Panc1 (cell line): Measurements from ENCODE around the gene MAP4K4. TPM values are rescaled to one million over a fixed set of nuclear protein-coding genes. Genes with fewer than 3 reads are reported as not detected.

Experiments
- ATAC-seq: fragments of 200-7000 bp; cut with Tn5 transposase; 2 replicates; pipeline ENCODE4 v1.9.1; 2020; ENCODE audit warnings: mild to moderate bottlenecking, moderate library complexity
- BruUV-seq: library from RNA; stranded (reverse); fragments of 400-500 nt; replicated peaks from 2 replicates; lab custom pipeline; 2021; lab: Mats Ljungman, UMichigan
- CTCF ChIA-PET: fragments of 300-600 bp; sonication (Branson Sonifier 250); formaldehyde crosslinking; loops from one replicate; lab custom pipeline; 2022; ENCODE audit warnings: antibody characterized with exemption; lab: Charles Lee
- POLR2A ChIA-PET: fragments of 300-600 bp; sonication (Branson Sonifier 250); formaldehyde crosslinking; loops from one replicate; lab custom pipeline; 2022; ENCODE audit warnings: antibody characterized with exemption; lab: Charles Lee
- DNase-seq: peaks from one replicate; pipeline ENCODE4 v3.0.0-alpha.2; 2010; ENCODE audit warnings: low read depth, low spot score
- H3K27ac ChIP-seq: 2 replicates; pipeline ENCODE4 v1.5.1; 2011; ENCODE audit warnings: mild to moderate bottlenecking, low read length, inconsistent platforms
- H3K27me3 ChIP-seq: fragments of 200-500 bp; sonication (Bioruptor generic); 2 replicates; pipeline ENCODE4 v1.6.0; 2014; ENCODE audit warnings: low read length, inconsistent platforms; ENCODE audit not compliant: control insufficient read depth, insufficient read depth
- H3K36me3 ChIP-seq: fragments of 200-500 bp; sonication (Bioruptor generic); 2 replicates; pipeline ENCODE4 v1.5.1; 2014; ENCODE audit warnings: inconsistent platforms, mild to moderate bottlenecking, low read length, moderate library complexity; ENCODE audit not compliant: control insufficient read depth, insufficient read depth
- H3K4me1 ChIP-seq: 2 replicates; pipeline ENCODE4 v1.5.1; 2011; ENCODE audit warnings: inconsistent platforms, mild to moderate bottlenecking, low read length, moderate library complexity; ENCODE audit not compliant: control insufficient read depth, insufficient read depth
- H3K4me3 ChIP-seq, 2 experiments: 2 replicates each; pipeline ENCODE4 v1.5.1; 2011 to 2012; ENCODE audit warnings: low read depth in 2 of 2, low read length in 2 of 2, mild to moderate bottlenecking in 2 of 2, inconsistent platforms in 1 of 2, moderate library complexity in 1 of 2
- H3K9me3 ChIP-seq: fragments of 200-500 bp; sonication (Bioruptor generic); 2 replicates; pipeline ENCODE4 v1.5.1; 2014; ENCODE audit warnings: low read depth, mild to moderate bottlenecking, inconsistent platforms, low read length, moderate library complexity; ENCODE audit not compliant: control insufficient read depth, insufficient read depth
- POLR2AphosphoS5 ChIP-seq: IDR thresholded peaks from 2 replicates; pipeline ENCODE4 v1.6.1; 2012; ENCODE audit warnings: mild to moderate bottlenecking, low read depth, low read length, moderate library complexity
- SIN3A ChIP-seq: IDR thresholded peaks from 2 replicates; pipeline ENCODE4 v1.6.1; 2012; ENCODE audit warnings: low read depth, mild to moderate bottlenecking, low read length, moderate library complexity, borderline replicate concordance; ENCODE audit not compliant: insufficient read depth
- TCF7L2 ChIP-seq: IDR thresholded peaks from 2 replicates; pipeline ENCODE4 v1.6.1; 2011; ENCODE audit warnings: mild to moderate bottlenecking, low read depth, low read length, inconsistent platforms
- in situ Hi-C: cut with HindIII; loops from 2 replicates; pipeline ENCODE4 v1.10.0; 2016; ENCODE audit warnings: low sequenced_read_pairs, low pct_unique_long_range_greater_than_20kb
- intact Hi-C: fragments of 100-400 bp; cut with micrococcal nuclease; formaldehyde crosslinking; loops from one replicate; pipeline ENCODE4 v1.10.0; 2022; ENCODE audit not compliant: unreplicated experiment
- total RNA-seq: library from RNA; stranded (reverse); gene quantifications from one replicate; pipeline ENCODE4 v1.2.1, GENCODE V29; 2021; ENCODE audit not compliant: unreplicated experiment
- TF ChIP-seq, protein P1 (sequence below): fragments of 450-650 bp; IDR thresholded peaks from 2 replicates; pipeline ENCODE4 v1.5.1; 2017; ENCODE audit warnings: mild to moderate bottlenecking
- TF ChIP-seq, protein P2 (sequence below), 2 experiments: IDR thresholded peaks; 2 replicates each; pipeline ENCODE4 v1.6.1; 2011 to 2012; ENCODE audit warnings: low read depth in 2 of 2, control low read depth in 1 of 2, low read length in 1 of 2, mild to moderate bottlenecking in 1 of 2, moderate library complexity in 1 of 2; ENCODE audit not compliant: insufficient read depth in 1 of 2

Gene MAP4K4
- total RNA-seq, 1 experiment from 2014 or later = 68.5 TPM

DNA sequence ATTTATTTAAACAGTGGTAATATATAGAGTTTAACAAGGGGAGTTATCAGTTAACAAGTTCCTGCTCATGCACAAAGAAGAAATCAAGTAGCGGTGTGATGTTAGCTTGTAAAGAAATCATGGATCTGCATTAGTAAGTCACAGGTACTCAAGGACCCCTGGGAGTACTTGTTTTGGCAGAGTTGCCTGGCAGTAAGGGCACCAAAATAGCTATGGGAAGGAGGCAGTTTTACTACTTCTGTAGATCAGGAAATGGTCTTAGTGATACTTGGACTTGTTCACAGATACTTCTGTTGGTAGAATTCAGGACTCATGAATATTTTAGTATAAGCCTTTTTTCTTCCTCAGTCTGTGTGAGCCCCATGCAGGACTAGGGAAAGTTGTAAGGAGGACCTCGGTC lies 186.9 kb downstream of the MAP4K4 start:
- ChIA-PET POLR2A (no interaction called here), CTCF (interaction anchor here (1.2 kb wide), 1 partner anchor 11 kb away, joined by 3 read pairs; no protein-coding TSS in a partner anchor)
- TF ChIP-seq, protein P1, sequence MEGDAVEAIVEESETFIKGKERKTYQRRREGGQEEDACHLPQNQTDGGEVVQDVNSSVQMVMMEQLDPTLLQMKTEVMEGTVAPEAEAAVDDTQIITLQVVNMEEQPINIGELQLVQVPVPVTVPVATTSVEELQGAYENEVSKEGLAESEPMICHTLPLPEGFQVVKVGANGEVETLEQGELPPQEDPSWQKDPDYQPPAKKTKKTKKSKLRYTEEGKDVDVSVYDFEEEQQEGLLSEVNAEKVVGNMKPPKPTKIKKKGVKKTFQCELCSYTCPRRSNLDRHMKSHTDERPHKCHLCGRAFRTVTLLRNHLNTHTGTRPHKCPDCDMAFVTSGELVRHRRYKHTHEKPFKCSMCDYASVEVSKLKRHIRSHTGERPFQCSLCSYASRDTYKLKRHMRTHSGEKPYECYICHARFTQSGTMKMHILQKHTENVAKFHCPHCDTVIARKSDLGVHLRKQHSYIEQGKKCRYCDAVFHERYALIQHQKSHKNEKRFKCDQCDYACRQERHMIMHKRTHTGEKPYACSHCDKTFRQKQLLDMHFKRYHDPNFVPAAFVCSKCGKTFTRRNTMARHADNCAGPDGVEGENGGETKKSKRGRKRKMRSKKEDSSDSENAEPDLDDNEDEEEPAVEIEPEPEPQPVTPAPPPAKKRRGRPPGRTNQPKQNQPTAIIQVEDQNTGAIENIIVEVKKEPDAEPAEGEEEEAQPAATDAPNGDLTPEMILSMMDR = no peak
- TF ChIP-seq TCF7L2 = no peak
- no peak for TF ChIP-seq SIN3A
- TF ChIP-seq POLR2AphosphoS5 = no peak
- TF ChIP-seq, protein P2, sequence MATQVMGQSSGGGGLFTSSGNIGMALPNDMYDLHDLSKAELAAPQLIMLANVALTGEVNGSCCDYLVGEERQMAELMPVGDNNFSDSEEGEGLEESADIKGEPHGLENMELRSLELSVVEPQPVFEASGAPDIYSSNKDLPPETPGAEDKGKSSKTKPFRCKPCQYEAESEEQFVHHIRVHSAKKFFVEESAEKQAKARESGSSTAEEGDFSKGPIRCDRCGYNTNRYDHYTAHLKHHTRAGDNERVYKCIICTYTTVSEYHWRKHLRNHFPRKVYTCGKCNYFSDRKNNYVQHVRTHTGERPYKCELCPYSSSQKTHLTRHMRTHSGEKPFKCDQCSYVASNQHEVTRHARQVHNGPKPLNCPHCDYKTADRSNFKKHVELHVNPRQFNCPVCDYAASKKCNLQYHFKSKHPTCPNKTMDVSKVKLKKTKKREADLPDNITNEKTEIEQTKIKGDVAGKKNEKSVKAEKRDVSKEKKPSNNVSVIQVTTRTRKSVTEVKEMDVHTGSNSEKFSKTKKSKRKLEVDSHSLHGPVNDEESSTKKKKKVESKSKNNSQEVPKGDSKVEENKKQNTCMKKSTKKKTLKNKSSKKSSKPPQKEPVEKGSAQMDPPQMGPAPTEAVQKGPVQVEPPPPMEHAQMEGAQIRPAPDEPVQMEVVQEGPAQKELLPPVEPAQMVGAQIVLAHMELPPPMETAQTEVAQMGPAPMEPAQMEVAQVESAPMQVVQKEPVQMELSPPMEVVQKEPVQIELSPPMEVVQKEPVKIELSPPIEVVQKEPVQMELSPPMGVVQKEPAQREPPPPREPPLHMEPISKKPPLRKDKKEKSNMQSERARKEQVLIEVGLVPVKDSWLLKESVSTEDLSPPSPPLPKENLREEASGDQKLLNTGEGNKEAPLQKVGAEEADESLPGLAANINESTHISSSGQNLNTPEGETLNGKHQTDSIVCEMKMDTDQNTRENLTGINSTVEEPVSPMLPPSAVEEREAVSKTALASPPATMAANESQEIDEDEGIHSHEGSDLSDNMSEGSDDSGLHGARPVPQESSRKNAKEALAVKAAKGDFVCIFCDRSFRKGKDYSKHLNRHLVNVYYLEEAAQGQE (IDR thresholded peaks at IDR 0.05; ENCODE audit: insufficient read depth in 1 of 2, low read depth in 2 of 2, low read length in 1 of 2) = no peak
- in situ Hi-C loops (no loop called here), intact Hi-C loops (loop anchor here (5.0 kb wide), 1 partner anchor 358 kb away; no protein-coding TSS in a partner anchor)
- no peak for ATAC-seq
- Histone ChIP-seq H3K4me1 (no peaks in the 10 kb centered on the region), H3K4me3 (no peak overlapping the region), H3K36me3 (peaks cover 2% of the 10 kb centered on the region; the same call in 1 of the 2 replicates), H3K27ac (no peak overlapping the region), H3K9me3 (no peaks in the 10 kb centered on the region), H3K27me3 (no peaks in the 10 kb centered on the region)
- no TSS peak for BruUV-seq
- no peak for DNase-seq

DNA sequence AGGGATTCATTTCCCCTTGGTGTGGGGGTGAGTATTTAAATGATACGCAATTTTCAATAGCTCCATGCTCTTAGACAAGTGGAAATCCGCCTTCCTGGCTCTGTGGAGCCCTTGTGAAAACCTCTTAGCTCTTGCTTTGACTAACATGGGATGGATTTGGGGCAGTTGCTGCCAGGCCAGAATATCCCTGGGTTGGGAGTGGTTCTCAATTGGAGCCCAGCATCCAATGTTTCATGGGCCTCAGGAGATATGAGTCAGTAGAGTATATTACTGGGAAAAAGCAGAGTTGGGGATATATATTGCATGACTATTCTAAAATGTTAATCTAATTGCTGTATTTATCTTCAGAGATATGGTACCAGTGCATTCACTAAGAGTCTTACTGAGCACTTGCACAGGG lies 189.8 kb downstream of the MAP4K4 start:
- in situ Hi-C loops = no loop called here
- ATAC-seq = no peak
- Histone ChIP-seq H3K4me1 (no peaks in the 10 kb centered on the region), H3K9me3 (no peaks in the 10 kb centered on the region), H3K27ac (no peak overlapping the region), H3K36me3 (0 out of 2 replicates have a peak, but pooled peaks cover 2% of the 10 kb centered on the region), H3K27me3 (no peaks in the 10 kb centered on the region), H3K4me3 (no peak overlapping the region)
- TF ChIP-seq POLR2AphosphoS5 = no peak
- TF ChIP-seq SIN3A = no peak
- TF ChIP-seq, protein P2 (IDR thresholded peaks at IDR 0.05; ENCODE audit: insufficient read depth in 1 of 2, low read depth in 2 of 2, low read length in 1 of 2) = no peak
- TF ChIP-seq TCF7L2 = no peak
- TF ChIP-seq, protein P1 = no peak
- no TSS peak for BruUV-seq
- CTCF ChIA-PET = no interaction called here
- intact Hi-C loops = no loop called here
- no peak for DNase-seq
- POLR2A ChIA-PET = no interaction called here
